ENCODE results near the gene C12orf42.

The C12orf42 gene

DNA sequence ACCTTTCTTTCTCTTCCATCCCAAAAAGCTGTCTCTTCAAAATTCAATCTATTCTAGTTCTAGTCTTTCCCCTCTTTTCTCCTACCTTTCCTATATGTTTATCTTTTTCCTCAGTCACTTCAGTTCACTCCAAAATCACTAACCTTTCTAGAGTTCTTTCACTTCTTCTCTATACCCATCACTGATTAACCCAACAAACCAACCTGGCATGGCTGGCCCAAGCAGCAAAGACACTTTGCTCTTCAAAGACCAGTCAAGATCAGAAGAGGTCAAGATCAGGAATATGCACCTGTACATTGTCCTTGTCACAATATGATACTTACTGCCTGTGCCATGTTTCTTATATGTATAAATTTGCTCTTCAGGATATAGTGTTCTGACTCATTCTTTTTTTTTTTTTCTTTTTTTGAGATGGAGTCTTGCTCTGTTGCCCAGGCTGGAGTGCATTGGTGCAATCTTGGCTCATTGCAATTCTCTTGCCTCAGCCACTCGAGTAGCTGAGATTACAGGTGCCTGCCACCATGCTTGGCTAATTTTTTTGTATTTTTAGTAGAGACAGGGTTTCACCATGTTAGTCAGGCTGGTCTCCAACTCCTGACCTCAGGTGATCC lies 112.9 kb downstream of the C12orf42 start:
- TF ChIP-seq, protein P1, sequence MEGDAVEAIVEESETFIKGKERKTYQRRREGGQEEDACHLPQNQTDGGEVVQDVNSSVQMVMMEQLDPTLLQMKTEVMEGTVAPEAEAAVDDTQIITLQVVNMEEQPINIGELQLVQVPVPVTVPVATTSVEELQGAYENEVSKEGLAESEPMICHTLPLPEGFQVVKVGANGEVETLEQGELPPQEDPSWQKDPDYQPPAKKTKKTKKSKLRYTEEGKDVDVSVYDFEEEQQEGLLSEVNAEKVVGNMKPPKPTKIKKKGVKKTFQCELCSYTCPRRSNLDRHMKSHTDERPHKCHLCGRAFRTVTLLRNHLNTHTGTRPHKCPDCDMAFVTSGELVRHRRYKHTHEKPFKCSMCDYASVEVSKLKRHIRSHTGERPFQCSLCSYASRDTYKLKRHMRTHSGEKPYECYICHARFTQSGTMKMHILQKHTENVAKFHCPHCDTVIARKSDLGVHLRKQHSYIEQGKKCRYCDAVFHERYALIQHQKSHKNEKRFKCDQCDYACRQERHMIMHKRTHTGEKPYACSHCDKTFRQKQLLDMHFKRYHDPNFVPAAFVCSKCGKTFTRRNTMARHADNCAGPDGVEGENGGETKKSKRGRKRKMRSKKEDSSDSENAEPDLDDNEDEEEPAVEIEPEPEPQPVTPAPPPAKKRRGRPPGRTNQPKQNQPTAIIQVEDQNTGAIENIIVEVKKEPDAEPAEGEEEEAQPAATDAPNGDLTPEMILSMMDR (IDR thresholded peaks at IDR 0.05; ENCODE audit: low read depth, low read length) = no peak
- no peaks in the 10 kb centered on the region; the same call in 1 of the 2 replicates for H3K9me3 ChIP-seq
- DNase-seq = no peak
- H3K4me3 ChIP-seq (ENCODE audit: low read depth, low read length) = no peak overlapping the region
- H3K36me3 ChIP-seq = no peaks in the 10 kb centered on the region
- H3K27me3 ChIP-seq = no peaks in the 10 kb centered on the region
- peaks cover 29% of the 10 kb centered on the region for H3K4me1 ChIP-seq

DNA sequence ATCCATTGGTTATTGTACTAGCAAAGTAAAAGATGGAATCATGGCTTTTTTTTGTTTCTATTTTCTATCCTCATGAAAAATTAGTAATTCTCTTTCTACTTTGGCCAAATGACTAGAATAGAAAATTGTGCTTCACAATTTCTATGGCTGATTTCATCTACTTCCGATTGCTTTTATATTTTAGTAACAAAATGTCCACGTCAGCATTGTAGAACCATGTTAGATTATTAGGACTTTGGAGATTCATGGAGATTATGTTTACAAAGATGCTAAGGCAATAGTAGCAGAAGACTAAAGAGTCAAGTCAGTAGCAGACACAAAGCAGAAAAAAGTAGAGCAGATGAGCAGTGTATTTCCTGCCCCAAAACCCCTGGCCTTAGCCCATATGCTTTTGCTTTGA lies 113.6 kb downstream of the C12orf42 start:
- Histone ChIP-seq H3K27me3 (no peaks in the 10 kb centered on the region), H3K4me1 (peaks cover 24% of the 10 kb centered on the region), H3K36me3 (no peaks in the 10 kb centered on the region), H3K4me3 (ENCODE audit: low read depth, low read length) (no peak overlapping the region), H3K9me3 (no peaks in the 10 kb centered on the region; the same call in 1 of the 2 replicates)
- no peak for DNase-seq
- TF ChIP-seq, protein P1 (IDR thresholded peaks at IDR 0.05; ENCODE audit: low read depth, low read length) = no peak

DNA sequence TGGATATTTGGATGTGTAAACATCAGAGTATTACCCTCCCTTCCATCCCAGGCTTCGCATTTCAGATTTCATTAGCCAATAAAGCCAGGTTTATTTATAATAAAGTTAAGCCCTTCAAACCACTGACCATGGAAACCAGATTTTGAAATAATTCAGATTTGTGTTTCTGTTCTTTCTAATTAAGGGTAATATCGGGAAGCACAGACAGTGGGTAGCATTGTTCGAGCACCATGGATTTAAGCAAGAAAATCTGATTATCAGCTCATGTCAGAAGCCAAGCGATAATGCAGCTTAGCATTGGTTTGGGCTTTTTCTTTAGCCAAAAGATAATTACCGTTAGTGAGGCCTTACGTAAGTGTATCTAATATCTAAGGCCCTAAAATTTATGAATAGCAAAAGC lies 116.1 kb downstream of the C12orf42 start:
- DNase-seq = peak; percentile 38
- Histone ChIP-seq H3K36me3 (no peaks in the 10 kb centered on the region), H3K9me3 (no peaks in the 10 kb centered on the region; the same call in 1 of the 2 replicates), H3K4me3 (ENCODE audit: low read depth, low read length) (no peak overlapping the region), H3K4me1 (peaks cover 24% of the 10 kb centered on the region), H3K27me3 (no peaks in the 10 kb centered on the region)
- TF ChIP-seq, protein P1 (IDR thresholded peaks at IDR 0.05; ENCODE audit: low read depth, low read length) = no peak

DNA sequence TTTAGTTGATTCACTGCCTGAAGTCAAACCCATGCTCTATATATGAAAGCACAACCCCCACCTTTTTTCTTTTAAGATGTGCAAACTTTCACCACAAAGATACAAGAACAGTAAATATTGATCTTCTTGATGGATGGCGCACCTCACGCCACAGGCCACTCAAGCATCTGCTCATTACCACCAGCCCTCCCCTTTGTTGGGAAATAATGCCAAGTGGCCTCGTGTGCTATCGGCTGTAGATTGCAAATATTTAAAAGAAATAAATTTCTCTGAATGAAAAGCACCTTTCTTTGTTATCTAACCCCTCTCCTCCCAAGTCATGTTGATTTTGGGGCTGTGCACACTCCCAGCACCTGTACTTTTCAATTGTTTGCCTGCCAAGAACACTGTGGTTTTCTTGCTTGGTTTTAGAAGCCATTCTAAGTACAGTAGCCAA lies 122.7 kb downstream of the C12orf42 start:
- Histone ChIP-seq H3K36me3 (no peaks in the 10 kb centered on the region), H3K9me3 (no peaks in the 10 kb centered on the region), H3K4me3 (ENCODE audit: low read depth, low read length) (no peak overlapping the region), H3K27me3 (no peaks in the 10 kb centered on the region), H3K4me1 (no peaks in the 10 kb centered on the region)
- TF ChIP-seq, protein P1 (IDR thresholded peaks at IDR 0.05; ENCODE audit: low read depth, low read length) = no peak
- no peak for DNase-seq

DNA sequence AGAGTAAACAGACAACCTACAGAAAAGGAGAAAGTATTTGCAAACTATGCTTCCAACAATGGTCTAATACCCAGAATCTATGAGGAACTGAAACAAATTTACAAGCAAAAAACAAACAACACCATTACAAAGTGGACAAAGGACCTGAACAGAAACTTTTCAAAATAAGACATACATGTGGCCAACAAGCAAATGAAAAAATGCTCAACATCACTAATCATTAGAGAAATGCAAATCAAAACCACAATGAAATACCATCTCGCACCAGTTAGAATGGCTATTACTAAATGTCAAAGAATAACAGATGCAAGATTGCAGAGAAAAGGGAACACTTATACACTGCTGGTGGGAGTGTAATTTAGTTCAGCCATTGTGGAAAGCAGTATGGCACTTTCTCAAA lies 125.8 kb downstream of the C12orf42 start:
- Histone ChIP-seq H3K27me3 (no peaks in the 10 kb centered on the region), H3K4me3 (ENCODE audit: low read depth, low read length) (no peak overlapping the region), H3K9me3 (no peaks in the 10 kb centered on the region), H3K36me3 (no peaks in the 10 kb centered on the region), H3K4me1 (no peaks in the 10 kb centered on the region)
- no peak for DNase-seq
- TF ChIP-seq, protein P1 (IDR thresholded peaks at IDR 0.05; ENCODE audit: low read depth, low read length) = no peak

DNA sequence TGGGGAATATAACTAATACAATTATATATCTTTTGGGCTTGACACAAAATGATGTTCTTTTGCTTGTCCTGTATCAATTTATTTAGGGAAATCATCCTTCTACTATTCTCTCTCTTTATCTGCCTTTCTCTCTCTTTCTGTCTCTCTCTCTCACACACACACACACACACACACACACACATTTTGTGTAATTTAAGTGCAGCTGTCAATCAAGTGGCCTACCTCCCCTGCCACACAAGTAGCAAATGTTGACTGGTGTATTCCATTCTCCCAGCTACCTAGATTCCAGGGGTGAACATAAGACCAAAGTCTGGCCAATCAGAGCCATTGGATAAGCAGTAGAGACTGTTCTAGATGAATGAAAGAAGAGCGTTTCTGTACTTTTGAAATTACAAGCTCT lies 127.6 kb downstream of the C12orf42 start:
- H3K4me1 ChIP-seq = no peaks in the 10 kb centered on the region
- no peaks in the 10 kb centered on the region for H3K27me3 ChIP-seq
- no peaks in the 10 kb centered on the region for H3K36me3 ChIP-seq
- no peak overlapping the region for H3K4me3 ChIP-seq (ENCODE audit: low read depth, low read length)
- H3K9me3 ChIP-seq = peaks cover 2% of the 10 kb centered on the region; the same call in 1 of the 2 replicates
- TF ChIP-seq, protein P1 (IDR thresholded peaks at IDR 0.05; ENCODE audit: low read depth, low read length) = no peak
- DNase-seq = no peak

Measured in BE2C (cell line).